ENCODE measurements around the gene RANBP1. TPM values are rescaled to one million over a fixed set of nuclear protein-coding genes. Genes with fewer than 3 reads are reported as not detected.

Gene RANBP1
- total and polyA plus RNA-seq, 2 of the 13 experiments (the other 11 are each of a cell fraction or from before 2014, with no cell fraction given) = 181 to 492 TPM

- TF ChIP-seq, protein P1, sequence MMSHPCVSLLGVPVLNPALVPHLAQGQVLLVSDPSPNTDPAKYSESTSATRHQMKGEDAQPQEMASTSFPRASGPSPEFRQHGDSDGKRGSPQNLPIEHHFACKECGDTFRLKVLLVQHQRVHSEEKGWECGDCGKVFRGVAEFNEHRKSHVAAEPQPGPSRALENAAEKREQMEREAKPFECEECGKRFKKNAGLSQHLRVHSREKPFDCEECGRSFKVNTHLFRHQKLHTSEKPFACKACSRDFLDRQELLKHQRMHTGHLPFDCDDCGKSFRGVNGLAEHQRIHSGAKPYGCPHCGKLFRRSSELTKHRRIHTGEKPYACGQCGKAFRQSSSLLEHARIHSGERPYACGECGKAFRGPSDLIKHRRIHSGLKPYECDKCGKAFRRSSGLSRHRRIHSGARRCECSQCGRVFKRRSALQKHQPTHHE (CRISPR knock-in tag; IDR thresholded peaks at IDR 0.05; ENCODE audit: borderline replicate concordance) = no peak
- TF ChIP-seq BCL3 (CRISPR knock-in tag; IDR thresholded peaks at IDR 0.05) (0 out of 2 replicates have a peak, but pooled peaks have one; percentile 36), EP300 (IDR thresholded peaks at IDR 0.05; ENCODE audit: low read depth in 2 of 2, low read length in 2 of 2) (no peak), EP300 (CRISPR knock-in tag; IDR thresholded peaks at IDR 0.05; ENCODE audit: borderline replicate concordance) (0 out of 2 replicates have a peak, but pooled peaks have one; percentile 10), ZNF768 (CRISPR knock-in tag; IDR thresholded peaks at IDR 0.05) (0 out of 2 replicates have a peak, but pooled peaks have one; percentile 12), DZIP1 (CRISPR knock-in tag; IDR thresholded peaks at IDR 0.05) (no peak), SRSF1 (optimal IDR thresholded peaks at IDR 0.05; ENCODE audit: low read depth, low read length) (peak; percentile 17), NONO (IDR thresholded peaks at IDR 0.05) (no peak), NONO (CRISPR knock-in tag; conservative IDR thresholded peaks at IDR 0.05) (no peak), ZNF160 (CRISPR knock-in tag; IDR thresholded peaks at IDR 0.05) (no peak), CC2D1A (CRISPR knock-in tag; IDR thresholded peaks at IDR 0.05) (no peak)
Measured at GRCh38 chr22:20115691-20116375, at the start of gene RANBP1 (continued).
